PC-9 (cell line): ENCODE data around the gene NCAM2. TPM values are rescaled to one million over a fixed set of nuclear protein-coding genes. Genes with fewer than 3 reads are reported as not detected.

ENCODE experiments used
- BruUV-seq: library from RNA; stranded (reverse); fragments of 400-500 nt; replicated peaks from 2 replicates; lab custom pipeline; 2021; lab: Mats Ljungman, UMichigan
- CTCF ChIA-PET: fragments of 300-600 bp; sonication (Branson Sonifier 250); formaldehyde crosslinking; loops from one replicate; lab custom pipeline; 2022; ENCODE audit warnings: antibody characterized with exemption; lab: Charles Lee
- POLR2A ChIA-PET: fragments of 300-600 bp; sonication (Branson Sonifier 250); formaldehyde crosslinking; loops from one replicate; lab custom pipeline; 2022; ENCODE audit warnings: antibody characterized with exemption; ENCODE audit not compliant: unreplicated experiment; lab: Charles Lee
- DNase-seq, 2 experiments: peaks; one replicate each; pipeline versions ENCODE4 v3.0.0 to v3.0.0-alpha.2; 2015 to 2022; ENCODE audit warnings: mixed read lengths in 1 of 2
- H2AFZ ChIP-seq: fragments of 200-600 bp; sonication (generic); 2 replicates; pipeline ENCODE4 v1.8.1; 2017; ENCODE audit warnings: antibody characterized with exemption
- H3F3A ChIP-seq: fragments of 200-600 bp; sonication (generic); 2 replicates; pipeline ENCODE4 v1.8.1; 2017; ENCODE audit warnings: antibody characterized with exemption, mild to moderate bottlenecking, low read depth; ENCODE audit not compliant: insufficient read depth
- H3K27ac ChIP-seq: fragments of 200-600 bp; sonication (generic); 2 replicates; pipeline ENCODE4 v1.6.1; 2016; ENCODE audit warnings: mixed run types
- H3K27me3 ChIP-seq: fragments of 200-600 bp; sonication (generic); 2 replicates; pipeline ENCODE4 v1.6.1; 2016; ENCODE audit warnings: low read depth, mixed run types; ENCODE audit not compliant: insufficient read depth
- H3K36me3 ChIP-seq: fragments of 200-600 bp; sonication (generic); 2 replicates; pipeline ENCODE4 v1.6.1; 2016; ENCODE audit warnings: low read depth, mixed run types
- H3K4me1 ChIP-seq: fragments of 200-600 bp; sonication (generic); replicated peaks from 2 replicates; pipeline ENCODE4 v1.6.1; 2016; ENCODE audit warnings: mixed run types; ENCODE audit not compliant: insufficient read depth
- H3K4me2 ChIP-seq: fragments of 200-600 bp; sonication (generic); 2 replicates; pipeline ENCODE4 v1.6.1; 2017; ENCODE audit warnings: mixed run types
- H3K4me3 ChIP-seq: fragments of 200-600 bp; sonication (generic); 2 replicates; pipeline ENCODE4 v1.6.1; 2016; ENCODE audit warnings: mixed run types
- H3K79me2 ChIP-seq: fragments of 200-600 bp; sonication (generic); 2 replicates; pipeline ENCODE4 v1.6.1; 2017; ENCODE audit warnings: low read depth, mixed run types
- H3K9me2 ChIP-seq: fragments of 200-600 bp; sonication (generic); 2 replicates; pipeline ENCODE4 v1.8.1; 2017; ENCODE audit warnings: mild to moderate bottlenecking; ENCODE audit not compliant: insufficient read depth
- H3K9me3 ChIP-seq: fragments of 200-600 bp; sonication (generic); 2 replicates; pipeline ENCODE4 v1.8.1; 2016; ENCODE audit warnings: low read depth; ENCODE audit not compliant: insufficient read depth
- H4K20me1 ChIP-seq: fragments of 200-600 bp; sonication (generic); 2 replicates; pipeline ENCODE4 v1.8.1; 2017; ENCODE audit not compliant: insufficient read depth
- EZH2 ChIP-seq: fragments of 200-600 bp; sonication (generic); IDR thresholded peaks from 2 replicates; pipeline ENCODE4 v1.8.0; 2017; ENCODE audit warnings: antibody characterized with exemption, low read depth
- intact Hi-C: fragments of 100-400 bp; cut with micrococcal nuclease; formaldehyde crosslinking; loops from one replicate; pipeline ENCODE4 v1.10.0; 2022; ENCODE audit not compliant: unreplicated experiment
- total RNA-seq: library from RNA; stranded (reverse); gene quantifications from 2 replicates; pipeline ENCODE4 v1.2.3, GENCODE V29; 2021
- TF ChIP-seq, protein P1 (sequence below): fragments of 200-600 bp; sonication (generic); conservative IDR thresholded peaks from 2 replicates; pipeline ENCODE4 v1.6.1; 2017; ENCODE audit warnings: mixed run types, antibody characterized with exemption, mild to moderate bottlenecking, moderate library complexity

NCAM2 gene
- total RNA-seq, 1 experiment from 2014 or later: not detected

DNA sequence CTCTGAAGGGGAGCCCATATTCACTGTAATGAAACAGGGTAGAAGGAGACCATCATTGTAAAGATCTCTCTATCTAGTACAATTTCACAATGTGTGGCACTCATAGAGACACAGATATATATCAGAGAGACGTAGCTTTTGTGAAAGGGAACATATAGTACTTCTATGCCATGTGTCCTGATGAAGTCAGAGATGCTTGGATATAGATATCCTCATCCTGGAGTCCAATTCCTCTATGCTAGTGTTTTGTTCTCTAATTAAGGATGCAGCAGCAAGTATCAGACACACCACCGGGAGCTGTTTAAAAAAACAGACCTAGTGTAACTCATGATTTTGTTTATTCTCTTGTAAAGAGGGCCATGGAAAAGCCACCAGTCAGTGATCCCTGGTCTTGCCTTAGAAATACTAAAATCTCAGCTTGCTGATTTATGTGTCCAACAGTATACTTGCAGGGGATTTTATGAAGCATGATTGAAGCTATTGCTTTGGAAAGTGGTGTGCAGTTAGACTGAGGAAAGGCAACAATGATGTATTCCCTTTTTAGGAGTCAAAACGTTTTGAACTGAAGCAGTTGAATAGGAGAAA, 2.5 kb downstream of the NCAM2 start:
- Histone ChIP-seq H3K27ac (no peak overlapping the region), H3K9me2 (no peaks in the 10 kb centered on the region), H4K20me1 (no peaks in the 10 kb centered on the region), H3F3A (no peaks in the 10 kb centered on the region), H3K27me3 (peaks cover 6% of the 10 kb centered on the region; the same call in 1 of the 2 replicates), H3K36me3 (no peaks in the 10 kb centered on the region), H3K4me2 (no peak overlapping the region), H3K9me3 (no peaks in the 10 kb centered on the region), H3K4me3 (no peak overlapping the region), H3K79me2 (no peaks in the 10 kb centered on the region), H3K4me1 (no peaks in the 10 kb centered on the region), H2AFZ (no peak overlapping the region)
- TF ChIP-seq, protein P1, sequence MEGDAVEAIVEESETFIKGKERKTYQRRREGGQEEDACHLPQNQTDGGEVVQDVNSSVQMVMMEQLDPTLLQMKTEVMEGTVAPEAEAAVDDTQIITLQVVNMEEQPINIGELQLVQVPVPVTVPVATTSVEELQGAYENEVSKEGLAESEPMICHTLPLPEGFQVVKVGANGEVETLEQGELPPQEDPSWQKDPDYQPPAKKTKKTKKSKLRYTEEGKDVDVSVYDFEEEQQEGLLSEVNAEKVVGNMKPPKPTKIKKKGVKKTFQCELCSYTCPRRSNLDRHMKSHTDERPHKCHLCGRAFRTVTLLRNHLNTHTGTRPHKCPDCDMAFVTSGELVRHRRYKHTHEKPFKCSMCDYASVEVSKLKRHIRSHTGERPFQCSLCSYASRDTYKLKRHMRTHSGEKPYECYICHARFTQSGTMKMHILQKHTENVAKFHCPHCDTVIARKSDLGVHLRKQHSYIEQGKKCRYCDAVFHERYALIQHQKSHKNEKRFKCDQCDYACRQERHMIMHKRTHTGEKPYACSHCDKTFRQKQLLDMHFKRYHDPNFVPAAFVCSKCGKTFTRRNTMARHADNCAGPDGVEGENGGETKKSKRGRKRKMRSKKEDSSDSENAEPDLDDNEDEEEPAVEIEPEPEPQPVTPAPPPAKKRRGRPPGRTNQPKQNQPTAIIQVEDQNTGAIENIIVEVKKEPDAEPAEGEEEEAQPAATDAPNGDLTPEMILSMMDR: no peak
- TF ChIP-seq EZH2: no peak
- intact Hi-C loops: loop anchor here (10.0 kb wide), 1 partner anchor 1794 kb away; no protein-coding TSS in a partner anchor
- ChIA-PET POLR2A (no interaction called here), CTCF (no interaction called here)
- no peak for DNase-seq
- no TSS peak for BruUV-seq

DNA sequence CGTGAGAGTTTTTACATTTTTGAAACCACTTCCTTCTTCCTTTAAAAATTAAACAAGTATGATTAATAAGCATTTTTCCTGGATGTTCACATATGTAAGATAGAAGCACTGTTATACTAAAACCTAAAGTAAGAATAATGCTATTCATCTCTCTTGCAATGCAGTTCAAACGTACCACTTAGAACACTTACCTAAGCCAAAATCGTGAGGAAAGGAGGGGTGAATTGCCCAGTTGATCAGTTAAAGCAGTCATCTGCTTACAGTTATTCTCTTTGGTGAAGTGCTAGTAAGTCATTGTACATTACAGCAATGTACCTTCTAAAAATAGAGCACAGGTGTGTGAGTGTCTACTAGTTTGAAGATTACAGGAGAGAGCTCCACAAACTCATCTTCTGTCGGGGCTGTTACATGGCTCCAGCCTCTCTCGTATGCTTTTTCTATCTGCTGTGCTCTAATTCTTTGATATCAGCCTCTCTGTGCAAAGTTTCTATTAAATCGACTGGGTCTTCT, 3.4 kb downstream of the NCAM2 start:
- TF ChIP-seq, protein P1: no peak
- TF ChIP-seq EZH2: no peak
- H3K4me2 ChIP-seq: no peak overlapping the region
- no peak for DNase-seq
- H2AFZ ChIP-seq: no peak overlapping the region
- ChIA-PET POLR2A (no interaction called here), CTCF (no interaction called here)
- H3K9me3 ChIP-seq: no peaks in the 10 kb centered on the region
- H3F3A ChIP-seq: no peaks in the 10 kb centered on the region
- BruUV-seq: no TSS peak
- intact Hi-C loops: loop anchor here (10.0 kb wide), 1 partner anchor 1793 kb away; no protein-coding TSS in a partner anchor
- H3K4me1 ChIP-seq: no peaks in the 10 kb centered on the region
- H3K9me2 ChIP-seq: no peaks in the 10 kb centered on the region
- H3K4me3 ChIP-seq: no peak overlapping the region
- no peaks in the 10 kb centered on the region for H3K79me2 ChIP-seq
- H3K27me3 ChIP-seq: peaks cover 6% of the 10 kb centered on the region; the same call in 1 of the 2 replicates
- no peak overlapping the region for H3K27ac ChIP-seq
- no peaks in the 10 kb centered on the region for H3K36me3 ChIP-seq
- H4K20me1 ChIP-seq: no peaks in the 10 kb centered on the region

GRCh38 chr21:21002153-21002552, 3.9 kb downstream of the NCAM2 start:
- Histone ChIP-seq H3F3A (no peaks in the 10 kb centered on the region), H3K4me3 (no peak overlapping the region), H3K4me1 (no peaks in the 10 kb centered on the region), H3K9me2 (no peaks in the 10 kb centered on the region), H3K79me2 (no peaks in the 10 kb centered on the region), H2AFZ (no peak overlapping the region), H3K36me3 (no peaks in the 10 kb centered on the region), H4K20me1 (no peaks in the 10 kb centered on the region), H3K9me3 (no peaks in the 10 kb centered on the region), H3K27me3 (peaks cover 6% of the 10 kb centered on the region; the same call in 1 of the 2 replicates), H3K27ac (no peak overlapping the region), H3K4me2 (no peak overlapping the region)
- no TSS peak for BruUV-seq
- POLR2A ChIA-PET: no interaction called here
- TF ChIP-seq EZH2: no peak
- TF ChIP-seq, protein P1: no peak
- intact Hi-C loops: loop anchor here (10.0 kb wide), 1 partner anchor 1793 kb away; no protein-coding TSS in a partner anchor
- CTCF ChIA-PET: no interaction called here
- no peak for DNase-seq
